ENCODE measurements around the gene MCOLN2.

GRCh38 chr1:84956097-84956496, 40.8 kb downstream of the MCOLN2 start:
- no peak for TF ChIP-seq CTCF (IDR thresholded peaks at IDR 0.05)
- TF ChIP-seq SIN3A (IDR thresholded peaks at IDR 0.05; ENCODE audit: borderline replicate concordance, insufficient read depth, low read depth, low read length), result no peak
